22Rv1 (cell line): ENCODE data around the gene IMPA2.
A peak's percentile ranks its signal among the peaks of the same experiment; 100 is the strongest.

Source experiments
- H3K27ac ChIP-seq: fragments of 450-650 bp; 2 replicates; pipeline ENCODE4 v1.5.1; 2017
- ZFX ChIP-seq: fragments of 450-650 bp; IDR thresholded peaks from 2 replicates; pipeline ENCODE4 v1.6.1; 2017; ENCODE audit warnings: antibody characterized with exemption, borderline replicate concordance
- TF ChIP-seq, protein P1 (sequence below): fragments of 450-650 bp; IDR thresholded peaks from 2 replicates; pipeline ENCODE4 v1.5.1; 2017; ENCODE audit warnings: mild to moderate bottlenecking

The IMPA2 gene

GRCh38 chr18:11992096-11992790, 10.9 kb downstream of the IMPA2 start:
- TF ChIP-seq ZFX = no peak
- TF ChIP-seq, protein P1, sequence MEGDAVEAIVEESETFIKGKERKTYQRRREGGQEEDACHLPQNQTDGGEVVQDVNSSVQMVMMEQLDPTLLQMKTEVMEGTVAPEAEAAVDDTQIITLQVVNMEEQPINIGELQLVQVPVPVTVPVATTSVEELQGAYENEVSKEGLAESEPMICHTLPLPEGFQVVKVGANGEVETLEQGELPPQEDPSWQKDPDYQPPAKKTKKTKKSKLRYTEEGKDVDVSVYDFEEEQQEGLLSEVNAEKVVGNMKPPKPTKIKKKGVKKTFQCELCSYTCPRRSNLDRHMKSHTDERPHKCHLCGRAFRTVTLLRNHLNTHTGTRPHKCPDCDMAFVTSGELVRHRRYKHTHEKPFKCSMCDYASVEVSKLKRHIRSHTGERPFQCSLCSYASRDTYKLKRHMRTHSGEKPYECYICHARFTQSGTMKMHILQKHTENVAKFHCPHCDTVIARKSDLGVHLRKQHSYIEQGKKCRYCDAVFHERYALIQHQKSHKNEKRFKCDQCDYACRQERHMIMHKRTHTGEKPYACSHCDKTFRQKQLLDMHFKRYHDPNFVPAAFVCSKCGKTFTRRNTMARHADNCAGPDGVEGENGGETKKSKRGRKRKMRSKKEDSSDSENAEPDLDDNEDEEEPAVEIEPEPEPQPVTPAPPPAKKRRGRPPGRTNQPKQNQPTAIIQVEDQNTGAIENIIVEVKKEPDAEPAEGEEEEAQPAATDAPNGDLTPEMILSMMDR = no peak

DNA sequence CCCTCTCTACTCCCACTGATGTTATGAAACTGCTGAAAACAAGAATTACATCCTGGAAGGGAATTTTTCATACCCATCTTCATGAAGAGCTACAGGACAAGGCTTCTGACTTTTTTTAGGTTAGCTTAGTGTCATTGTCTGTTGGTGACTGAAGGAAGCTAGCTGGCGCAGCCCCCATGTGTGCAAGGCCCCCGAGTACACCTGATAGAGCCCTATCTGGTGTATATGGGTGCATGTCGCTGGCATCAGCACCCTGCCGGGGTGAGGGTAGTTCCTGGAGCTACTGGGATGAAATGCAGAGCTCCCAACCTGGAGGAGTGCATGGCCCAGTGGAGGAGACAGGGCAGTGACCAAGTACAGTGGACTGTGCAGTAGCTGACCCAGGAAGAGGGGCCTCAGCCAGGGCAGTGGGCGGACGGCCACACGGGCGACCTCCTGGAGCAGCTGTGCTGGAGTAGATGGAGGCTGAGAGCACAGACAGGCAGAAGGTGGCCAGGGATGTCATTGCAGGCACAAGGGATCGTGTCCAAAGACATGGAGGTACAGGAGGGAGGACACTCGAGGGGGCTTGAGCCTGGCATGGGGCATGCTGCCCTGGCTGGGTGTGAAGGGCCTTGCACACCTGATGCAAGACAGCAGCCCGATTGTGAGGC, 12.1 kb downstream of the IMPA2 start:
- TF ChIP-seq ZFX = no peak
- TF ChIP-seq, protein P1 = no peak
- no peak overlapping the region for H3K27ac ChIP-seq

More at GRCh38 chr18:11992096-11992790, 10.9 kb downstream of the IMPA2 start:
- no peak overlapping the region for H3K27ac ChIP-seq

GRCh38 chr18:11994336-11994702, 13.0 kb downstream of the IMPA2 start:
- no peak overlapping the region for H3K27ac ChIP-seq
- no peak for TF ChIP-seq ZFX

DNA sequence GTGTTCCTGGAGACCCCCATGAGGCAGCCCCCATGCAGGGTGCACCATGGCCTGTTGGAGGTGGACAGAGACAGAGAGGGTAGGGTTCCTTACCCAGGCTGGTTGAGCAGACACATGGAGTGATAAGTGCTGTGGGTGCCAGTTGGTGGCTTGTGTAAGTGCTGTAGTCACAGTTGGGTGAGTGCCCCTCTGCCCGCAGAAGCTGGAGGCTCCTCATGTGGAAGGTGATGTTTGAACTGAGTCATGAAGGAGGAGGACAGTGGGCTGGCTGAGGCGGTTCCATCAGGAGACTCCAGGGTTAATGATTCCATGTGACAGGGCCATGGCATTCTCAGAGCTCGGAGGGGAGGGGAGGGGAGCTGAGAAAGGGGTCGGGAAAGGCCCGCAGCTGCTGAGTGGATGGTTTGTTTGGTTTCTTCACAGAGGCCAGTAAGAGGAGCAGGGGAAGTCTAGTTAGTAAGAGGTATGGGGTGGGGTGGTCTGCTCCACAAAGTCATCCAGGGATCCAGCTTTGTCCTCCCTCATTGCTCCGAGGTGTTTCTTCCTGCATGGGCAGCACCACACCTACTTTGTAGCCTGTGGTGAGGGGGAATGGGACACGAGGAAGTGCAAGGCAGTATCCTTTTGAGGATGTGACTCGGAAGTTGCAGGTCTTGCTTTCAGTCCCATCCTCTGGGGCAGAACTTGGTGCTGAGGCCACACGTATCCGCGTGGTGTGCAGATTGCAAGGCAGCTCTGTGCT, 13.6 kb downstream of the IMPA2 start:
- TF ChIP-seq, protein P1 = no peak
- no peak for TF ChIP-seq ZFX
- H3K27ac ChIP-seq = no peak overlapping the region

- no peak for TF ChIP-seq ZFX
- TF ChIP-seq, protein P1 = peak; percentile 86
- no peak overlapping the region for H3K27ac ChIP-seq
These were observed 14.3 kb downstream of the IMPA2 start for GRCh38 chr18:11995445-11996189.

DNA sequence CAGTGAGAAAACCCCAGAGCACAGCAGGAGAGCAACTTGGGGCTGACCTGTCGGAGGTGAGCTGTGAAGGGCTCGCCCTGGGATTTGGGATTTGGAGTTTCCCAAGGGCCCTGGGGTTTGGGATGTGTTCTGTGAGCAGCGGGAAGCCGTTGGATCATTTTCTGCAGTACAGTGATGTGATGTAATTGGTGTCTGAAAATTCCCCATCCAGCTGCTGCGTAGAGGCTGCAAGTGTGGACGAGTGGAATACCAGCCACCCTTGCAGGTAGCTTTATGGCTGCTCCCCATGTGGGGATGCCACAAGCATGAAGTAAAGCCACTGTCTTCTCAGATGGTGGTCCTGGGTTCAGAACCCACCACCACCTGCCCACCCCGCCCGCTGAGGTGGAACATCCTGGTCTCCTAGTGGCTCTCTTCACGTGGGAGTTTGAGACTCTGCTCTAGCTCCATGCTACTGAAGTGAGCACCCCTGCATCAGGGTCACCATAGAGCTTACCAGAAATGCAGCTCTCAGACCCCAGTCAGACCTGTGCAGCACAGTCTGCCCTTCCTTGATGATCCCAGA, 15.0 kb downstream of the IMPA2 start:
- TF ChIP-seq, protein P1 = no peak
- no peak for TF ChIP-seq ZFX
- H3K27ac ChIP-seq = no peak overlapping the region

- no peak overlapping the region for H3K27ac ChIP-seq
- no peak for TF ChIP-seq ZFX
- TF ChIP-seq, protein P1 = no peak
These were observed 15.6 kb downstream of the IMPA2 start for GRCh38 chr18:11996907-11997306.
